B cell (primary cell): Measurements from ENCODE around the gene HDGF. TPM values are rescaled to one million over a fixed set of nuclear protein-coding genes. Genes with fewer than 3 reads are reported as not detected.

Source experiments
- ATAC-seq: fragments of 200-7000 bp; cut with Tn5 transposase; one replicate; pipeline ENCODE4 v1.10.0; 2021; ENCODE audit warnings: low read depth, mild to moderate bottlenecking, moderate number of reproducible peaks, moderate library complexity
- CTCF ChIA-PET: fragments of 350-600 bp; sonication (Branson Sonifier 250); formaldehyde crosslinking; loops from one replicate; lab custom pipeline; 2021; ENCODE audit warnings: antibody characterized with exemption, inconsistent platforms; lab: Charles Lee
- POLR2A ChIA-PET: fragments of 350-600 bp; sonication (Branson Sonifier 250); formaldehyde crosslinking; loops from one replicate; lab custom pipeline; 2021; ENCODE audit warnings: antibody characterized with exemption; lab: Charles Lee
- DNase-seq: peaks from one replicate; pipeline ENCODE4 v3.0.0; 2013
- H2AFZ ChIP-seq: 2 replicates; pipeline ENCODE4 v1.6.1; 2012; ENCODE audit warnings: mild to moderate bottlenecking, low read depth, low read length; ENCODE audit not compliant: insufficient read depth, poor library complexity, severe bottlenecking
- H3K27ac ChIP-seq, 2 donors: 1 replicate in 1 of 2; 2 replicates in 1 of 2; pipeline ENCODE4 v1.5.1; 2012 to 2013; ENCODE audit warnings: low read length in 2 of 2, mild to moderate bottlenecking in 2 of 2, moderate library complexity in 1 of 2
- H3K27me3 ChIP-seq, 4 experiments: fragments of 200-600 bp in 1 of 4; sonication (generic) in 1 of 4; replicated peaks in 1 of 4; 1 replicate in 2 of 4; 2 replicates in 2 of 4; pipeline versions ENCODE4 v1.6.1 to v1.7.0; 2013 to 2016; ENCODE audit warnings: low read length in 3 of 4, mild to moderate bottlenecking in 2 of 4, mixed read lengths in 1 of 4, moderate library complexity in 1 of 4; ENCODE audit not compliant: insufficient read depth in 4 of 4, control insufficient read depth in 3 of 4; ENCODE audit errors: control extremely low read depth in 1 of 4
- H3K36me3 ChIP-seq, 2 experiments: replicated peaks in 1 of 2; 1 replicate in 1 of 2; 2 replicates in 1 of 2; pipeline versions ENCODE4 v1.6.1 to v1.7.1; 2013; ENCODE audit warnings: low read length in 1 of 2; ENCODE audit not compliant: insufficient read depth in 2 of 2, control insufficient read depth in 1 of 2; ENCODE audit errors: control extremely low read depth in 1 of 2, extremely low read depth in 1 of 2
- H3K4me1 ChIP-seq, 2 donors: fragments of 200-600 bp in 1 of 2; sonication (generic) in 1 of 2; 1 replicate in 1 of 2; 2 replicates in 1 of 2; pipeline versions ENCODE4 v1.5.1 to v1.6.1; 2013 to 2017; ENCODE audit warnings: low read length in 2 of 2; ENCODE audit not compliant: control insufficient read depth in 2 of 2, insufficient read depth in 2 of 2
- H3K4me2 ChIP-seq: replicated peaks from 2 replicates; pipeline ENCODE3; 2012; ENCODE audit warnings: mild to moderate bottlenecking, low read depth, low read length; ENCODE audit not compliant: poor library complexity, severe bottlenecking
- H3K4me3 ChIP-seq, 5 experiments: fragments of 200-600 bp in 1 of 5; sonication (generic) in 1 of 5; 1 replicate in 3 of 5; 2 replicates in 2 of 5; pipeline versions ENCODE4 v1.5.1 to v1.7.0; 2011 to 2016; ENCODE audit warnings: low read length in 4 of 5, mild to moderate bottlenecking in 4 of 5, low read depth in 2 of 5, control low read depth in 1 of 5, moderate library complexity in 1 of 5; ENCODE audit not compliant: insufficient read depth in 1 of 5; ENCODE audit errors: control extremely low read depth in 1 of 5, extremely low read depth in 1 of 5
- H3K79me2 ChIP-seq: fragments of 200-600 bp; sonication (generic); one replicate; pipeline ENCODE4 v1.6.0; 2016; ENCODE audit warnings: low read length; ENCODE audit not compliant: control insufficient read depth, insufficient read depth
- H3K9ac ChIP-seq: fragments of 200-600 bp; sonication (generic); 2 replicates; pipeline ENCODE4 v1.6.1; 2017; ENCODE audit warnings: mild to moderate bottlenecking, low read length, moderate library complexity
- H3K9me3 ChIP-seq, 3 donors: one replicate each; pipeline versions ENCODE4 v1.6.1 to v1.7.1; 2013; ENCODE audit warnings: low read length in 2 of 3; ENCODE audit not compliant: control insufficient read depth in 2 of 3, insufficient read depth in 1 of 3; ENCODE audit errors: control extremely low read depth in 1 of 3
- H4K20me1 ChIP-seq: 2 replicates; pipeline ENCODE4 v1.6.0; 2012; ENCODE audit warnings: mild to moderate bottlenecking, low read length; ENCODE audit not compliant: insufficient read depth, control insufficient read depth, poor library complexity, severe bottlenecking
- H3K27ac Mint-ChIP-seq: one replicate; pipeline ENCODE4 v1.8.0; 2021; ENCODE audit warnings: mixed read lengths
- H3K27me3 Mint-ChIP-seq: one replicate; pipeline ENCODE4 v1.8.0; 2021; ENCODE audit warnings: mixed read lengths
- H3K4me1 Mint-ChIP-seq: one replicate; pipeline ENCODE4 v1.8.0; 2021; ENCODE audit warnings: mixed read lengths
- H3K4me3 Mint-ChIP-seq: one replicate; pipeline ENCODE4 v1.8.0; 2021; ENCODE audit warnings: mixed read lengths
- H3K9me3 Mint-ChIP-seq: one replicate; pipeline ENCODE4 v1.8.0; 2022; ENCODE audit warnings: mixed read lengths; ENCODE audit not compliant: insufficient read depth
- EZH2 ChIP-seq: IDR thresholded peaks from 2 replicates; pipeline ENCODE4 v1.6.1; 2012; ENCODE audit warnings: borderline replicate concordance, low read depth, mild to moderate bottlenecking, moderate library complexity, low read length; ENCODE audit not compliant: insufficient read depth, poor library complexity, severe bottlenecking
- WGBS: methylation state at CpG from one replicate; pipeline ENCODE4 v1.1.5; 2013; ENCODE audit warnings: missing lambda C conversion rate; ENCODE audit not compliant: insufficient coverage; 5-methylcytosine and 5-hydroxymethylcytosine counted together
- intact Hi-C: fragments of 100-400 bp; cut with micrococcal nuclease; formaldehyde crosslinking; loops from one replicate; pipeline ENCODE4 v1.10.0; 2022
- polyA plus RNA-seq: library from polyadenylated mRNA; depleted of rRNA; stranded (reverse); fragments of >200 nt; gene quantifications from 2 replicates; pipeline ENCODE4 v1.2.3, GENCODE V29; 2012
- total RNA-seq, 2 donors: library from RNA; stranded (reverse); fragments of 120-200 nt in 1 of 2; gene quantifications; 1 replicate in 1 of 2; 2 replicates in 1 of 2; pipeline versions ENCODE4 v1.2.3 to v1.2.4, GENCODE V29; 2013 to 2022
- TF ChIP-seq, protein P1 (sequence below): fragments of 200-600 bp; IDR thresholded peaks from one replicate; pipeline ENCODE4 v1.8.0; 2022; ENCODE audit warnings: antibody characterized with exemption, mild to moderate bottlenecking

The HDGF gene
- total and polyA plus RNA-seq, 2 donors (not counting 1 experiment from before 2014, with no cell fraction given), result 40.3 to 89.9 TPM

DNA sequence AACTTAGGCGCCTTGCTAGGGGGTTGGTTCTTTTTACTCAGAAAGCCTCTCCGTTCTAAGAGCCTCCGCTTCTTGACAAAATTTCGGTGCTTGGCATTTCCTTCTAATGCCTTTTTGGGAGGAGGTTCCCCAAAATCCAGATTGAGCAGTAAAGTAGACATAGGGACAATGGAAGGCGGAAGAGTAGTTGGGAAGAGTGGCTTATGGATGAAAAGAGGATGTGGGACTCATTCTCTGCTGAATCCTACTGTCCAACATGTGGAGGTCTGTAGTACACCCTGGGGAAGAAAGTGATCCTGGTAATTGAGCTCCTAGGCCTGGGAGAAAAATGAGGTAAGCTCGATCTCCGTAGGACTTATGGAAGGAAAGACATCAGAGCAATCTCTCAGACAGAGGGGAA, 24.0 kb downstream of the HDGF start:
- H3K4me3 Mint-ChIP-seq, result no peak overlapping the region
- peak overlapping the region; percentile 77 to 96 for H3K27ac ChIP-seq
- peaks cover 26% of the 10 kb centered on the region for H3K4me1 Mint-ChIP-seq
- ChIA-PET POLR2A (interaction anchor here (1.4 to 2.6 kb wide), 4 partner anchors 24 to 134 kb away, joined by 4 to 29 read pairs (median 6); partner anchors contain the start of genes HDGF and NTRK1), CTCF (interaction anchor here (0.9 to 9.5 kb wide), 14 partner anchors 11 to 133 kb away, joined by 3 to 245 read pairs (median 6); partner anchors contain the start of genes CRABP2, HDGF, INSRR and MRPL24)
- DNase-seq, result no peak
- peak overlapping the region; percentile 81 for H3K4me2 ChIP-seq
- H3K9me3 Mint-ChIP-seq, result no peaks in the 10 kb centered on the region
- peak overlapping the region; percentile 85 for H2AFZ ChIP-seq
- TF ChIP-seq EZH2, result no peak
- TF ChIP-seq, protein P1, sequence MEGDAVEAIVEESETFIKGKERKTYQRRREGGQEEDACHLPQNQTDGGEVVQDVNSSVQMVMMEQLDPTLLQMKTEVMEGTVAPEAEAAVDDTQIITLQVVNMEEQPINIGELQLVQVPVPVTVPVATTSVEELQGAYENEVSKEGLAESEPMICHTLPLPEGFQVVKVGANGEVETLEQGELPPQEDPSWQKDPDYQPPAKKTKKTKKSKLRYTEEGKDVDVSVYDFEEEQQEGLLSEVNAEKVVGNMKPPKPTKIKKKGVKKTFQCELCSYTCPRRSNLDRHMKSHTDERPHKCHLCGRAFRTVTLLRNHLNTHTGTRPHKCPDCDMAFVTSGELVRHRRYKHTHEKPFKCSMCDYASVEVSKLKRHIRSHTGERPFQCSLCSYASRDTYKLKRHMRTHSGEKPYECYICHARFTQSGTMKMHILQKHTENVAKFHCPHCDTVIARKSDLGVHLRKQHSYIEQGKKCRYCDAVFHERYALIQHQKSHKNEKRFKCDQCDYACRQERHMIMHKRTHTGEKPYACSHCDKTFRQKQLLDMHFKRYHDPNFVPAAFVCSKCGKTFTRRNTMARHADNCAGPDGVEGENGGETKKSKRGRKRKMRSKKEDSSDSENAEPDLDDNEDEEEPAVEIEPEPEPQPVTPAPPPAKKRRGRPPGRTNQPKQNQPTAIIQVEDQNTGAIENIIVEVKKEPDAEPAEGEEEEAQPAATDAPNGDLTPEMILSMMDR, result no peak
- ATAC-seq, result no peak
- WGBS, result 39% methylated on average over 4 of the region's 7 CpGs
- intact Hi-C loops, result loop anchor here (5.0 kb wide), 1 partner anchor 225 kb away; the partner anchor contains the start of gene MEF2D
- H3K27ac Mint-ChIP-seq, result peak overlapping the region; percentile 98
- peaks cover 0 to 40% of the 10 kb centered on the region in 2 experiments for H3K36me3 ChIP-seq
- peaks cover 56% of the 10 kb centered on the region for H3K79me2 ChIP-seq
- H3K4me1 ChIP-seq, result peaks cover 40 to 48% of the 10 kb centered on the region in 2 donors
- no peaks in the 10 kb centered on the region for H3K27me3 Mint-ChIP-seq
- H3K4me3 ChIP-seq, result peak overlapping the region; percentile 78 to 98 (median 95)
- no peaks in the 10 kb centered on the region for H3K27me3 ChIP-seq
- no peaks in the 10 kb centered on the region for H3K9me3 ChIP-seq
- H3K9ac ChIP-seq, result peak overlapping the region; percentile 97
- H4K20me1 ChIP-seq, result peaks cover 51% of the 10 kb centered on the region
